Left lung (tissue), 10 donors: Measurements from ENCODE around the gene ROPN1. TPM values are rescaled to one million over a fixed set of nuclear protein-coding genes. Genes with fewer than 3 reads are reported as not detected.
A peak's percentile ranks its signal among the peaks of the same experiment; 100 is the strongest.
"Not testable (repeated sequence)": the region's sequence is repeated elsewhere in the genome, so short reads cannot be mapped to it uniquely, and the experiment has no call there.

ENCODE experiments used
- ATAC-seq: fragments of 200-7000 bp; cut with Tn5 transposase; one replicate; pipeline ENCODE4 v1.9.1; 2020; ENCODE audit warnings: moderate library complexity
- DNase-seq, 4 donors: peaks; one replicate each; pipeline ENCODE4 v3.0.0-alpha.2; 2013 to 2020
- H3K27ac ChIP-seq, 2 donors: fragments of 200-600 bp; sonication (generic) in 1 of 2; one replicate each; pipeline versions ENCODE4 v1.5.0 to v1.8.0; 2020 to 2021
- H3K27me3 ChIP-seq, 2 donors: fragments of 200-600 bp; sonication (generic) in 1 of 2; one replicate each; pipeline versions ENCODE4 v1.5.0 to v1.8.0; 2020 to 2021
- H3K36me3 ChIP-seq, 2 donors: fragments of 200-600 bp; sonication (generic) in 1 of 2; one replicate each; pipeline versions ENCODE4 v1.5.0 to v1.8.0; 2020 to 2021
- H3K4me1 ChIP-seq, 2 donors: fragments of 200-600 bp; one replicate each; pipeline ENCODE4 v1.8.0; 2021
- H3K4me3 ChIP-seq, 2 donors: fragments of 200-600 bp; sonication (generic) in 1 of 2; one replicate each; pipeline versions ENCODE4 v1.5.0 to v1.8.0; 2020 to 2021; ENCODE audit warnings: mild to moderate bottlenecking in 1 of 2
- H3K9me3 ChIP-seq, 2 donors: fragments of 200-600 bp; sonication (generic) in 1 of 2; one replicate each; pipeline versions ENCODE4 v1.5.0 to v1.8.0; 2020 to 2021
- intact Hi-C, 2 donors: fragments of 100-400 bp; cut with DNase I; formaldehyde crosslinking; loops; one replicate each; pipeline versions ENCODE4 v1.11.2 to v1.14.2; 2022
- polyA plus RNA-seq, 6 donors: library from polyadenylated mRNA; unstranded; fragments of 120-200 nt; gene quantifications; one replicate each; pipeline ENCODE4 v1.2.1, GENCODE V29; 2013; ENCODE audit not compliant: insufficient read length in 6 of 6
- total RNA-seq, 2 donors: library from RNA; stranded (reverse); fragmentation: NEBNext Ultra II Directional; extraction: Animal tissue kit (Norgen Biotek cat#: 25700); gene quantifications; one replicate each; pipeline ENCODE4 v1.2.1, GENCODE V29; 2021
- TF ChIP-seq, protein P1 (sequence below), 2 donors: fragments of 200-600 bp; sonication (generic) in 1 of 2; IDR thresholded peaks; one replicate each; pipeline versions ENCODE4 v1.5.0 to v1.8.0; 2021; ENCODE audit warnings: antibody characterized with exemption in 2 of 2
- donor health status: DM: no; HTN: yes; CAD: no.
- donor health status: DM: no; HTN: no; CAD: no.

Gene ROPN1
- total and polyA plus RNA-seq, 8 donors = 0.15 to 0.31 (median 0.28) TPM; not detected in 2

DNA sequence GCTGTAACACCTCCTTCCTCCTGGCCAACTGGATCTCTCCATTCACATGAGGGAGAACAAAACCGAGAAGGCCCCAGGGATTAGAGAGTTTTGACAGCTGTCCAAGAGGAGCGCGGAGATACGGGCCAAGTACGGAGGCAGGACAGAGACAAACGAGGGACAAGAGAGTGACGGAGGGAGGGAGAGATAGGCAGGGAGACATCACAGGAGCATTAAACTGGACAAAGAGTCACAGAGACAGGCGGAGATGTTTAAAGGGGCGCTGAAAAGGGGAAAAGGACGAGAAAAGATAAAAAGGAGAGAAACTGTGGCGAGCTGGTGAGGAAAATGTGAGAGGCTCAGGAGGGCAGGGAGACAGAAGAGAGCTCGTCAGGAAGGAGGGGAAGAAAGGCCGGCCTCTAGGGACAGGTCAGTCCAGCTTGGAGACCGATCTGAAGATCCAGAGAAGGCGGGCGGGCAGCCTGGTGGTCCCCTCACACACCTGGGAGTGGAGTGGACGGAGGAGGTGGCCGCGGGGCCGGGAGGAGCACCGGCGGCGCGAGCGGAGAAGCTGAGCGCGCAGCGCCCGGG, 40.5 kb upstream of the ROPN1 start:
- no peaks in the 10 kb centered on the region for H3K9me3 ChIP-seq
- TF ChIP-seq, protein P1, sequence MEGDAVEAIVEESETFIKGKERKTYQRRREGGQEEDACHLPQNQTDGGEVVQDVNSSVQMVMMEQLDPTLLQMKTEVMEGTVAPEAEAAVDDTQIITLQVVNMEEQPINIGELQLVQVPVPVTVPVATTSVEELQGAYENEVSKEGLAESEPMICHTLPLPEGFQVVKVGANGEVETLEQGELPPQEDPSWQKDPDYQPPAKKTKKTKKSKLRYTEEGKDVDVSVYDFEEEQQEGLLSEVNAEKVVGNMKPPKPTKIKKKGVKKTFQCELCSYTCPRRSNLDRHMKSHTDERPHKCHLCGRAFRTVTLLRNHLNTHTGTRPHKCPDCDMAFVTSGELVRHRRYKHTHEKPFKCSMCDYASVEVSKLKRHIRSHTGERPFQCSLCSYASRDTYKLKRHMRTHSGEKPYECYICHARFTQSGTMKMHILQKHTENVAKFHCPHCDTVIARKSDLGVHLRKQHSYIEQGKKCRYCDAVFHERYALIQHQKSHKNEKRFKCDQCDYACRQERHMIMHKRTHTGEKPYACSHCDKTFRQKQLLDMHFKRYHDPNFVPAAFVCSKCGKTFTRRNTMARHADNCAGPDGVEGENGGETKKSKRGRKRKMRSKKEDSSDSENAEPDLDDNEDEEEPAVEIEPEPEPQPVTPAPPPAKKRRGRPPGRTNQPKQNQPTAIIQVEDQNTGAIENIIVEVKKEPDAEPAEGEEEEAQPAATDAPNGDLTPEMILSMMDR (IDR thresholded peaks at IDR 0.05) = no peak
- H3K36me3 ChIP-seq = no peaks in the 10 kb centered on the region
- peaks cover 11 to 95% of the 10 kb centered on the region in 2 donors for H3K27me3 ChIP-seq
- H3K27ac ChIP-seq = peak overlapping the region; percentile 59 to 73
- H3K4me3 ChIP-seq = peak overlapping the region; percentile 57 to 60
- intact Hi-C loops = loop anchor here in 1 of 2 donors (10.0 kb wide), 1 partner anchor 52 kb away; no protein-coding TSS in a partner anchor
- peak in 2 of 4 donors; percentile 41 to 67 for DNase-seq
- peaks cover 0 to 19% of the 10 kb centered on the region in 2 donors for H3K4me1 ChIP-seq
- ATAC-seq = peak; percentile 10

DNA sequence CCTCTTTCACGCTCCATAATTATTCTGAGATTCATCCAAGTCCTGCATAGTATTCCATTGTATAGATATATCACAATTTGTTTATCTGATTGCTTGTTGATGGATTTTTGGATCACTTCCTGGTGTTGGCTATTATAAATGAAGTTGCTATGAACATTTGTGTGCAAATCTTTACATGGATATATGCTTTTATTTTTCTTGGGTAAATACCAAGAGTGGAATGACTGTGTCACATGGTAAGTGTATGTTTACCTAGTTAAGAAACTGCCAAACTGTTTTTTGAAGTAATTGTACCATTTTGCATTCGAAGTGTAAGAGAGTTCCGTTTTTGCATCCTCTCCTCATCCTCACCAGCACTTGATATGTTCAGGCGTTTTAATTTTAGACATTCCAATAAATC, 34.6 kb upstream of the ROPN1 start:
- Histone ChIP-seq H3K27ac (no peak overlapping the region), H3K4me3 (no peak overlapping the region), H3K27me3 (peaks cover 3 to 42% of the 10 kb centered on the region in 2 donors), H3K4me1 (no peaks in the 10 kb centered on the region), H3K9me3 (no peaks in the 10 kb centered on the region), H3K36me3 (no peaks in the 10 kb centered on the region)
- intact Hi-C loops = no loop called here
- TF ChIP-seq, protein P1 (IDR thresholded peaks at IDR 0.05) = no peak
- DNase-seq (no peak), ATAC-seq (no peak)

DNA sequence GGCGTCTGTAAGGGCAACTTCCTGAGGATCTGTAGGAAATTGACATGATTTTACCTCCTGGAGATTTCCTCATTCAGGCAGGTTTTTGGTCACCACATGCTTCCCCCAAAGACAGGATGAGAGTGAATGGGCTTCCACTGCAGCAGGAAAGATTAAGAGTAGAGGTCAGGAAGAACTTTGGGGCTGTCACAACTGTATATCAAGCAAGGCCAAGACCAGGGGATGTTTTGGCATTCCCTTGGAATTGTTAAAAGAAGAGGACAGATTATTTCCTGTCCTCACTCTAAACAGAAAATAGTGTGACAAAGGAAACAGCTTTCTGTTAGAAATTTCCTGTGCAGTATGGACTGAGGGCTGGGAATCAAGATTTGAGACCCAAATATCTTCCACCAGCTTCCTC, 31.6 kb upstream of the ROPN1 start:
- H3K36me3 ChIP-seq, H3K27ac ChIP-seq, H3K4me3 ChIP-seq, H3K9me3 ChIP-seq, intact Hi-C loops, ATAC-seq, H3K4me1 ChIP-seq, DNase-seq: not testable (repeated sequence)
- H3K27me3 ChIP-seq = peaks cover 0 to 16% of the 10 kb centered on the region in 2 donors

DNA sequence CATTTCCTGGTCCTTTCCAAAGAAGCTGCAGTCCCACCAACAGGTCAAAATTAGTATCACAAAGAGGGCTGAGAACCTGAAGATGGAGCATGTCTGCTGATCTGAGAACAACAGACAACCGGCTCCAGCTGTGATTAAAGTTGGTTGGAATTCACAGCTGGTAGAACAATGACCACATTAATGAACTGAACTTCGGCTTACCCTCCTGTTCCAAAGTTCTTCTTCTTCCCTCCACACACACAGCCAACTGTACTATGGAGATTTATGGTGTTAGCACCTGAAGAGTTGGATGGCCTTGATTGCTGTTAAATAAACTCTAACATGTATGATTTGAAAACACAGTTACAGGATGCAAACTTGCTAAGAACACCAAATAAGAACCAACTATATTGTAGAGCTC, 27.4 kb upstream of the ROPN1 start:
- H3K4me1 ChIP-seq = no peaks in the 10 kb centered on the region
- DNase-seq = no peak
- ATAC-seq = no peak
- no peak overlapping the region for H3K27ac ChIP-seq
- H3K36me3 ChIP-seq = no peaks in the 10 kb centered on the region
- TF ChIP-seq, protein P1 (IDR thresholded peaks at IDR 0.05) = no peak
- intact Hi-C loops = loop anchor here in 1 of 2 donors (5.0 kb wide), 1 partner anchor 263 kb away; no protein-coding TSS in a partner anchor
- H3K9me3 ChIP-seq = no peaks in the 10 kb centered on the region
- no peaks in the 10 kb centered on the region for H3K27me3 ChIP-seq
- no peak overlapping the region for H3K4me3 ChIP-seq

DNA sequence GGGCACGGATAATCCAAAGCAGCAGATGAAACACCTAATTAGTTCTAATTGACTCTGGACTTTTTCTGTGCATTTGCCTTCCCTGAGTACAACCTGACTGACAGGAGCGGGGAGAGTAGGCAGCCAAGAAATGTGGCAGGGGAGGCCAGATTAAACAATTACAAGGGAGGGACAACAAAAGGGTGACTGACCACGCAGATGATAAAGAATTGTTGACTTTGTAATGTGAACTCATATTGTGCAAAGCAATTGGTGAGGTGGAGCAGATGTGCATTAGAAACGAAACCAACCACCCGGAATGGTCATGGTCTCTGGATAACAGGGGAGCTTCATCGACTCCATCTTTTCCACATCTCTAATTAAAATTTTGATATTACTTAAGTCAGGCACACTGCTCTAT, 25.6 kb upstream of the ROPN1 start:
- intact Hi-C loops = loop anchor here in 1 of 2 donors (5.0 kb wide), 1 partner anchor 265 kb away; no protein-coding TSS in a partner anchor
- H3K27ac ChIP-seq, H3K4me1 ChIP-seq, H3K4me3 ChIP-seq, DNase-seq, H3K36me3 ChIP-seq, H3K9me3 ChIP-seq, H3K27me3 ChIP-seq: not testable (repeated sequence)
- peak; percentile 27 for ATAC-seq

DNA sequence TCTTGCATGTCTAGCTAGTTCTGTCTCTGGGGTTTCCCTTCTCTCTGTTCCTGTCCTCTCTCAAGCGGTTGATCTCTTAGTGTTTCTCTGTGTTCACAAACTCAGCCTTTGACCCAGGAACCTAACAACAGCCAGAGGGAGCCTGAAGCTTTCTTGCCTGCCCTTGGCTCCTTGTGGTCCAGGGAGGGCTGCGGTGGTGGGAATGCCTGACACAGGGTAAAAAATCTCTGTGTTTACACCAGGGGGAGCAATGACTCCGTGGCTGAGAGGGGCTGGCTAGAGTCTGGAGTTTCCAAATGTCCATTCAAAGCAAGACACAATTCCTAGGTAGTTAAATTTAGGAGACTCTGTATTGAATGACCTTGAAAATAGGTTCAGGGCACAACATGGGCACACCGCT, 24.6 kb upstream of the ROPN1 start:
- H3K27ac ChIP-seq = not testable (repeated sequence)
- DNase-seq = peak in 2 of 4 donors; percentile 31 to 51
- peak; percentile 92 for ATAC-seq

More for the DNA sequence above, 24.6 kb upstream of the ROPN1 start:
- H3K9me3 ChIP-seq, H3K4me1 ChIP-seq, H3K4me3 ChIP-seq, H3K27me3 ChIP-seq, H3K36me3 ChIP-seq: not testable (repeated sequence)
- TF ChIP-seq, protein P1 (IDR thresholded peaks at IDR 0.05) = peak in 1 of 2 donors; percentile 44
- intact Hi-C loops = loop anchor here in 1 of 2 donors (5.0 kb wide), 1 partner anchor 266 kb away; no protein-coding TSS in a partner anchor
